Ramos (cell line): Measurements from ENCODE around the gene POU3F3.

ENCODE experiments used
- in situ Hi-C: fragments of 300-500 bp; cut with MboI; formaldehyde crosslinking; loops from one replicate; pipeline ENCODE4 v1.14.3; 2022; ENCODE audit warnings: low sequenced_read_pairs; ENCODE audit not compliant: unreplicated experiment

POU3F3 gene

DNA sequence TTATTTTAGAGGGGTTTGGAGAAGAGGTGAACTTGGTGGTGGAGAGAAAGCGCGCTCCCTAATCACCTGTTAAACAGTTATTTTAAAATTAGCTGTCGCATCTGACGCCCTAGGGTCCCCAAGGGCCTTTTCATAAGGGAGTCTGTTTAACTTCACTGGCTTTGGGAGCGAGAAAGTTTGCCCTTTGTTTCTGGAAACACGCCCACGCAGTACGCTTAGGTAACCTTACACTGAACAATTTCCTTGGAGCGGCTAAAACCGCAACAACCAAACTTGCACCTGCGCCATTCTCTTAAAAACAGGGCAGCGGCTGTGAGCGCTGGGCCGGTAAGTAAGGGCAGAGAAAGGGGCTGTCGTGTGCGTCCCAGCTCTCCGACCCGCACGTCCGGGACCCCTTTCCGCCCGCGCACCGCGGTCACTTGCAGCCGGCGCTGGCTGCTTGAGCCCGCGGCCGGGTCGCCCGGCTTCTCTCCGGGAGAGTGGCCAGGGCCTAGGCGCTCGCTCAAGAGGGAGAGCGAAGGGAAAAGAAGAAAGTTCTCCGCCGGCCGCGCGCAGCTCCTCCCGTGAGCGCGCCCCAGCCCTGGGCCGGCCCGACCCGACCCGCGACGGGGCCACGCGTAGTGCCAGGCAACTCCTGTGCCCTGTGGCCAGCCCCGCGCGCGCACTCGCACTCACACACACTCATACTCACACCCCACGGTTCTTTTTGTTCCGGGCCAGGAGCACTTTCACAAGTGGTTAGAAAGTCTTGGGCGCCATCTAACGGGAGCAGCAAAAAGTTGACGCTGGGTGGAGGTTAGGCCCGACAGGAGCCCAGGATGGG, 19.2 kb downstream of the POU3F3 start:
- in situ Hi-C loops, result no loop called here

DNA sequence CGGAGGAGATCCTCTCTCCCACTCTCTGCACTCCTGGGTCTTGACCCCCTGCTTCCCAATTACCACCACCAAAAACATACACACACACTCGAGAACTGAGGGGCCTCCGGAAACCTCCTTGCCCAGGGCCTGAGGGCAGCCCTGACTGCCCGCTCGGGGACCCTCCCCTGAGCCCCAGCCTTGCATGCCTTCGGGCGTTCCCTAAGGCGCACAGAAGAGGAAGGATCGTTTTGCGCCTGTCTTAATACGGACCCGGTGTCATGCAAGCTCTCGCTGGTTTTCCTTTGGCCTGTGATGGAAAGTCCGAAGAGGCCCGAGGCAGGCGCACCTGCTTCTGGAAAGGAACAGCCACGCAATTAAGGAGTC, 19.8 kb downstream of the POU3F3 start:
- in situ Hi-C loops, result no loop called here

DNA sequence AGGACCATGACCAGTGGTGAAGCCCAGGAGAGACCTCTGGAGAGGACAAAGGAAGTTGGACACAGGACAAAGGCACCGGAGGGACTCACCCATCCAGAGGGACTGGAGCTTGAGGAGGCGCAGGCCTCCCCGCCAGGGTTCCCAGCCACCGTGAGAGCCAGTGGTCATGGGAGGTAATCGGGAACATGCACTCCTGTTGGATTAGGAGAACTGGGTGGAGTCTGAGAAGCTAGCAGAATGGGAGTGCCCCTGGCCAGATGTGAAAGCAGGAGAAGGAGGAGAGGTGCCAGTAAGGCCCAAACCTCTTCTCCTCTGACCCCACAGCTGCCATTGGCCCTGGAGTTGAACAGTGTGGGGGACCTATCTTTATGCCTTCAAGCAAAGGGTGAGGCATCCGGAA, 20.3 kb downstream of the POU3F3 start:
- in situ Hi-C loops, result no loop called here

DNA sequence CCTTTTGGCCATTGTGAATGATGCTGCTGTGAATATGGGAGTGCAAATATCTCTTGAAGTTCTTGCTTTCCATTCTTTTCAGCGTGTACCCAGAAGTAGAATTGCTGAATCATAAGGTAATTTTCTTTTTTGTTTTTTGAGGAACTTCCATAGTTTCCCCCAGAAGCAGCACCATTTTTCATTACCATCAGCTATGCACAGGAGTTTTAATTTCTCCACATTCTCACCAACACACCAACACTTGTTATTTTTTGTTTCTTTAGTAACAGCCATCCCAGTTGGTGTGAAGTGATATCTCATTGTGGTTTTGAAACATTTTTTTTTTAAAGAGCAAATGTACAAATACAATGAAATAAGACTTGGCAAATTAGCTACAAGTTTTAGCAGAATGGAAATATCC, 21.3 kb downstream of the POU3F3 start:
- in situ Hi-C loops, result no loop called here

DNA sequence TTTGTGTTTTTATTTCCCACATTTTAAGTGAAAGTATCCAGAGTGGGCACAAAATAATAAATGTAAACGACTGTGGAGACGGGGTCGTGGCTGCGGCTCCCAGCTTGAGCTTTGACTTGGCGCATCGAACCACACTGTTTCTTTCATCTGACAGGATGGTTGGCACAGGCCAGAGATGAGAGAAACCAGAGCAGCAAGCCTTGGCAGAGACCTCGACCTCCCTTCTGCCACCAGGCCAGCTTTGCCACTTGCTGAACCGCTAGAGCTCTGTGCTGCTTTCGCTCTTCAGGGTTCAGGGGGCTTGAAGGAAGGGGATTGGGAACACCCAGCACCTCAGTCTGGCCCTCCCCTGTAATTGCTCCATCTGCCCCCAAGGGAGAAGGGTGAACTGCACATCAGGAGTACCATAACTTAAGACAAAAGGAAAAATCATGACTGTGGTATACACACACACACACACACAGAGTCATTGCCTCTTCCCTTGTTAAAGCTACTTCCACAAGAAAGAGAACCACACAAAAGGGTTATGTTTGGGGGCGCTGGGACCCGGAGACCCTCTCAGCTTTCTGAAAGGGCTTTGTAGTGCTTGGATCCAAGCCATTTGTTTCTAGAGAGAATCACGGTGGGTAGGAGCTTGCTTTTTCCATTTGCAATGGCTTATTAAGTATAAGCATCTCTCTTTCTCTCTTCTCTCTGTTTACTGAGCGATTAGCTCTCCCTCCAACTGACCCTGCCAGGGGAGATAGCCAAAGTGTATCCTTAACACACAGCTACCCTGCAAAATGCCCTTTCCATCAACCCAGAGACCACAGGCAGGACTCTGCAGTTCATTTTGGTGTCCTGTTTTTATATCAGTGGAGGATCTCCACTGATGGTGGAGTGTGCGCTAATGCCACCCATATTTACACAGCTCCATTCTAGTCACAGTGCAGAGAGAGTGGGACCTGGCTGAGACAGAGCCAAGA, 23.0 kb downstream of the POU3F3 start:
- in situ Hi-C loops, result no loop called here

DNA sequence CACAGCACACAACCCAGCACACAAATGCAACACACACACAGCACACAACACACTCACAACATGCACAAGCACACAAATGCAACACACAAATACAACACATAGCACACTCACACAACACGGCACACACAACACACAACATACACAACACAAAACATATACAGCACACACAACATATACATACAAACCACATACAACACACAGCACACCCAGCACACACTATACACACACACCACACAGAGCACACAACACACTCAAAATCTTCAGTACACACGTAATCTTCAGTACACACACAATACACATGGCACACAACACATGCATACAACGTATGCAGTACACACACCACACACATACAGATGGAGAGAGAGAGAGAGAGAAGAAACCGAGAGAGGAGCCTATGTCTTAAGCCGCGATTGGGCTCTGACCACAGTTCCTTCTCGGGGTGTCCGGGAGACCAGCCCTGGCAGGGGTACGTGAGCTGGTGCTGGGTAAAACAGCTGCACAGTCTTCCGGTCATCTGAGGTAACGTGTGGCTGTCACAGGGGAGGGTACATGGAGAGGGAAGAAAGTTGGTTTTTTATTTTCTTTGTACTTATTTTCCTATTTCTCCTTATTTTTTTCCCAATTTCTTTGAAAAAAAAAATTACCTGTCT, 25.1 kb downstream of the POU3F3 start:
- in situ Hi-C loops, result no loop called here

DNA sequence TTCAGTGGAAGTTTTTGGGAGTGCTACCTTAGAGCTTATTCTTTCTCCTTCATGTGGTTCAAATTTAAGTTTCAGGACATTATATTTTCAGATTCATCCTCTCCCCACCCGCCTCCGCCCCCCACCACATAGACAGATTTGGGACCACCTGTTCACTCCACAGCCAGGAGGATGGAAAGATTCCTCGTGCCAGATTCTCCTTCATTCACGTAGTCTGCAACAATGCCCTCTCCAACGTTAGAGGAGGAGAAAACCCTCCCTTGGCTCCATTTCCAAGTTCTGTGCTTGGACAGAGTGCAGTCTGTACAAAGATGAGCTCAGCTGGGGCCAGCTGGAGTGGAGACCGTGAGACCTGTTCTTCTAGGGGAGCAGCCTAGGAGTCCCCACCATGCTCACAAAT, 26.2 kb downstream of the POU3F3 start:
- in situ Hi-C loops, result no loop called here

DNA sequence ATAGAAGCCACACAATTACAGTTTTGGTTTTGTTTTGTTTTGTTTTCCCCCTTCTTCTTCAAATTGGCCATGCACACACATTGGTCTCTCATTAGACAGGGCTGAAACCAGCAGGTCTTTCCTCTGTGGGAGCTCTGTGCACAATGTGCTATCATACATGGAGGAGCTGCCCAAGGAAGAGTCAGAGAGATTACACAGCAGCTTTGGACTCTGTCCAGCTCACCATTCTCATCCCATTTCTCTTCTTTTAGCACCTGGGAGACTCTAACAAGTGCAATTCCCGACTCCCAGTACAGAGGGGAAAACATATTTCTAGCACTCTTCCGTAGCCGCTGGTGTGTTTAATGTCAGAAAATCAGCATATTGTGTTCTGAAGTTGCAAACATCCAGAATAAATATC, 29.4 kb downstream of the POU3F3 start:
- in situ Hi-C loops, result no loop called here

DNA sequence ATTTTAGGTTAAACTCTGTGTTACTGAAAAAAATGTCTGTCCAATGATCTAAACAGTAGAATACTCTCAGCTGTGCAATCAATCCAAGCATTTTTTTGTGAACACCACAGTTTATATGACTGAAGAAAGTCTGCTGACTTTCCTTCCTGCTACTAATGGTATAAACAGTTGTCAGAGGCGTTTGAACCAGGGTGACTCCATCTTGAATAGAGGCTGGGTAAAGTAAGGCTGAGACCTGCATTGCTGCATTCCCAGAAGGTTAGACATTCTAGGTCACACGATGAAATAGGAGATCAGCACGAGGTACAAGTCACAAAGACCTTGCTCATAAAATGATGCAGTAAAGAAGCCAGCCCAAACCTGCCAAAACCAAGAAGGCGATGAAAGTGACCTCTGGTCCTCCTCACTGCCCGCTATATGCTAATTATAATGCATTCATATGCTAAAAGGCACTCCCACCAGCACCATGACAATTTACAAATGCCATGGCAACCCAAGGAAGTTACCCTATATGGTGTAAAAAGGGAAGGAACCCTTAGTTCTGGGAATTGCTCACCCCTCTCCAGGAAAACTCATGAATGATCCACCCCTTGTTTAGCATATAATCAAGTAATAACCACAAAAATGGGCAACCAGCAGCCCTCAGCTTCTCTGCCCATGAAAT, 31.3 kb downstream of the POU3F3 start:
- in situ Hi-C loops, result no loop called here

DNA sequence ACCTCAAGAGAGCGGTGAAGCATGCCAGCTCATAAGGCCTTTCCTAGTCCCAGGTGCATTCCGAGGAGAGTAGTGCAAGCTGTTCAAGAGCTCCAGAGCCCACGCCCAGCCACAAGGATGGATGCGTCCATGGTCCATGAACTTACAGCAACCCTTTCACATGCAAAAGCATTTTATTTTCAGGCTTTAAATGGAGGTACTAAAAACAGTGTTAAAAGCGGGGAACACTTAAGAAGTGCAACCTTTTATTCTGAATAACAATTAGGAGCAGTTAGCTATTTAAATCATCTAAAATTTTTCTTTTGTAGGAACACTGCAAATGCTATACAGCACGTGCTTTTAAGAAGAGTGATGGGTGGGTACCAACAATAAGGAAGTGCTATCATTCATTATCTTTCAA, 33.8 kb downstream of the POU3F3 start:
- in situ Hi-C loops, result no loop called here

DNA sequence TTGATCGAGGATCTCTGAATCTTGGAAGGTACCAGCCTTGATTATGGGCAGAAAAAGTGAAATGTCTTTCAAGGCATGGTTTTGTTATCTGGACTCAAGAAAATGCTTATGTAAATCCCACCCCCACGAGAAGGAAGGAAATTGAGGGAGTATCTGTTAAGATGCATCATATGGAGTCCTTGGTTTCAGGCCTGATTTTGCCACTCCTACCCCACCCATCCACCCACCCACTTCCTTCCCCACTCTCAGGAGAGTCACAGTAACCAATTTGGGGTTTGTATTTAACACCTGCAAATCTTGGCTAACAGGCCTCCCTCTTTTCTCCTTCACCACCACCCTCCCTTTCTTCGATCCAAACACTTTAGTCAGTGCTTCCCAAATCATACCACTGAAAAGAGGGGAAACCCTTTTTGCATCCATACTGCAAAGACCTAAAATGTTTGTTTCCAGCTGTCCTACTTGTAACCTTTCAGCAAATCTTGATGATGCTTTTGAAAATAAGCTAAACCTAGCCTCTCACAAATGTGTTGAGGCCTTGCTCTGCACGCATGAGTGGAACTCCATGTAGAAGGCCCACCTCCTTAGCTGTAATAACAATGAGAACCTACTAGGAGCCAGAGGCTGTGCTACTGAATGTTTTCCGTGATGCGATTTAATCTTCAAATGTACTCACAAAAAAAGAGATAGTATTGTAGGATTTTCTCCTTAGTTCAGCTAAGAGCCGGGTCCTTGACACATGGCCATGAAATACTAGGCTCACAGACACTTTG, 34.8 kb downstream of the POU3F3 start:
- in situ Hi-C loops, result no loop called here

DNA sequence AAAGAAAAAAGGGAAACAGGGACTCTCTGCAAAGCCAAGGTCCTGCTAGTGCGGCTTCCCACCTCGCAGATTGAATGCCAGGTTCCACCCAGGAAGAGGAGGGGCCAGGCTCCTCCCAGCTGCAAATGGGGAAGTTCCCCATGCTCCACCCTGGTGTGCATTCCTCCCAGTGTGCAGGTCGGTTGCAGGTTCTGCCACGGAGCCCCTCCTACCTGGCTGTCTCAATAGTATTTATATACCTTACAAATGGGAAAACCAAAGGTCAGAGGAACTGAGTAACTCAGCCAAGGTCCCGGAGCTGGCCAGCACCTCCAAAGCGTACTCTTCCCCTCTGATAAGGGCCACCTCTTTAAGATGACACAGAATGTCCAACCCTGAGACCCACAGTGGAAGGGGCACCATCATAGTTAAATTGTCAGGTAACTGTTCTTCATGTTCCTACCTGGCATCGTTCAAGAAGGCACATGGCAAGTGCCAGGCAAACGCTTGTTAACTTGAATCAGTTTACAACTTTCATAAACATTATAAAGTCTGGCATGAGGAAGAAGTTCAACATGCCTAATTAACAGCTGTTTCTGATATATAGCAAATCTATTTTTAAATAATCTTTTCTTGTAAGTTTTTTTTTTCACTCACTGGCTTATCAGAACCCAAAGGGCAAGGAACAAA, 35.5 kb downstream of the POU3F3 start:
- in situ Hi-C loops, result no loop called here

DNA sequence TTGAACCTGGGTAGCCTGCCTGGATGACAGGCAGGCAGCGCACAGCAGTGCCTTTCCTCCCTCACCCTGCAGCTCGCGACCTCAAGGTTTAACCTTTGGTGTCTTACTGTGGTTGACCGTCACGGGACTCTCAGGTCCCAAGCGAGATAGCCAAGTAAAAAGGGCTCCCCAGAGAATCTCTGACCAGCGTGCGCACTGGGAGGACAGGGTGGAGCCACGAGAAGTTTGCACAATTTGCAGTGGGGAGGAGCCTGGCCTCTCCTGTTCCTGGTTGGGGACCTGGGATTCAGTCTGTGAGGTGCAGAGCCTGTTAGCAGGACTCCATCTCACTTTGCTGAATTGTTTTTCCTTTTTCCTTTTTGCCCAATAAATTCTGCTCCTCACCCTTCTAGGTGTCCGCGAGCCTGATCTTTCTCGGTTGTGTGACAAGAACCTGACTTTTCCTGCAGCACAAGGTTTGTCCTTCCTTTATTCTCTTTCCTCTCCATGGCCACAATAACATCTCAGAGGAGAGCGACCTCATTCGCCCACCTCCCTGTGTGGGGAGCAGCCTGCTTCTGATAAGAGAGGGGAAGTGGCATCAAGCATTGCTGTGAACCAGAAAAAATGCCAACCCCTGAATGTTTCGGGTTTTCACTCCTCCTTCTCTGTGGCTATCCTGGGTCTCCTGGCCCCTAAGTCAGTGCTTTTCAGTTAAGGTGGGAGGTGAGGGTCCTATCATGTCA, 36.2 kb downstream of the POU3F3 start:
- in situ Hi-C loops, result no loop called here

DNA sequence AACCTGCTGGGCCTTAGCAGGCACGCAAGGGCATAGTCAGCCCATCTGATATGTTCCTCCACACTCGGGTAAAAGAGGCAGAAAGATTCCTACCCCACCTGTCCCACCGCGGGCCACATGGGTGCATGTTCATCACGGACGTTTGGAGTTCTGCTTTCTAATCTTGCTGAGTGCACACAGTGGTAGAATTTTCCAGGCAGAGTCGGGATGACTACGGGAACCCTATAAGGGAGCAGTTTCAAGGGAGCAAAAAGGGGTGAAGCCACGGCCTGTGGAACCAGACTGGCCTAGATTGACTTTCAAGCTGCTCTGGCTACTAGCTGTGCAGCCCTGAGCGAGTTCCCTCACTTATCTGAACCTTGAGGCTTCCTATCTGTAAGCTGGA, 36.8 kb downstream of the POU3F3 start:
- in situ Hi-C loops, result no loop called here

DNA sequence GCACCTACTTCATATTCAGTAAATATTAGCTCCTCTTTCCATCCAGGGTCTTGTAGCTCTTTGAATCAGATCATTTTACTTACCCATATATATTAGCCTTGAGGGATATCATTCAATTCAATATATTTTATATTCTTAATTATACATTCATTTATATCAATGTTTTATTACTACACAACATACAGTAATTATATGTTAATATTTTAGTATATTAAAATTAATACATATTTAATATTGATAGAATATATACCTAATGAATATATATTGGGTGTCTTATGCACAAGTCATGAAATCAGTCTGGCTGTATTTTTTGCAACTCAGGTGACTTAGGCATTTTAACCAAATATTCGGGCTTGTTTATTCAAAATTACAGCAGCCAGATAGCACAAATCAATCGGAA, 37.2 kb downstream of the POU3F3 start:
- in situ Hi-C loops, result no loop called here

DNA sequence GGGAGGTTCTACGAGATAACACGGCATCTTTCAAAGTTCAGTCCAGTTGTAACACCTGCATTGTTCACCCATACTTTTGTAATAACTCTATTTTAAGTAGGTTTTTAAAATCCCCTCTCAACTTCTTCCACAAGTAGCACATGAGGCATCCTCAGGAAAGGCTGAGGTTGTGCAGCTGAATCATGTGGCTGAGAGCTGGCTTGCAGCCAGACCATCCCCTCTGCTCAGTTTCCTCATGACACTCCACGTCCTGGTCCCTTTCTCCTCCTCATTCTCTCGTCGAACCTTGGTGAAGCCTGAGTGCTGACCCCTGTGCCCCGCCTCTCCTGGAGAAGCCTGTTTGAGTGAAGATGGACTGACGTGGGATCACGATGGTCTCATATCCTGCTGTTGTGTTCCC, 42.5 kb downstream of the POU3F3 start:
- in situ Hi-C loops, result no loop called here

DNA sequence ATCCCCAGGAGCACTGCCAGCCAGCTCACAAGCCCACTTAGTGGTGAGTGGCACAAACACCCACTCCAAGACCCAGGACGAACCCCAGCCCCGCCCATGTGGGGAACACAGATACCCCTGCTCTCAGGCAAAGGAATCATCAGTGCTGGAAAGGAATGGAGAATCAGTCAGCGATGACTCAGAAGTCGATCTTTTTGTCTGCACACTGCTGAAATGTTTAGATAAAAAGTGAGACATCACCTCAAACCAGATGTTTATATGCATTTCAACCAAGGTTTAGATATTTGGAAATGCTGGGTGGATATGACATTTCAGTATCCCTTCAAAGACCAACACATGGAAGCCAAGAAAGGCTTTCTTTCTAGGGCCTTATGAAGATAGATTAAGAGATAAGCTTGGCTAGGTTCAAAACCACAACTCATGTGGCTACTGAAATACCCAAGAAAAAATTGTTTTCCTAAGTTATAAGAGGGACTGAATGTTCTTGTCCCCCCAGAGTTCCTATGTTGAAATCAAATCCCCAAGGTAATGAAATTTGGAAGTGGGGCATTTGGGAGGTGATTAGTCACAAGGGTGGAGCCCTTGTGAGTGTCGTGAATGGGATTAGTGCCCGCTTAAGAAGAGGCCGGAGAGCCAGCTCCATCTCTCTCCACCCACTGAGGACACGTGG, 43.7 kb downstream of the POU3F3 start:
- in situ Hi-C loops, result no loop called here

DNA sequence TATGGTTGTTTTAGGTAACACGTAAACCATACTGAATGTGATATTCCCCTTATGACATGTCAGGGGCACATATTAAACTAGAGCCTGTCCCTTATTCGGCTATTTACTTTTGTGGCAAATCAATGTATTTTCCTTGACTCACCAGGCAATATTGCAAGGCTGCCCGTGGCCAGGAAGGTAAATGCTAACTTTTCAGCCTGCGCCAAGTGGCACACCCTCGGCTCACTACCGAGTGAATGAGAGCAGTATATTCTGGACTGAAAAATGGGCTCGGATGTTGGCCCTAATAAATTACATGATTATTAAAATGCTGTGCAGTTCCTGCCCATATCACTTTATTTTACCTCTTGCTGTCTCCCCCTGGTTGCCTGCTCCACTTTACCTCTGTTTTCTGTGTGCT, 46.7 kb downstream of the POU3F3 start:
- in situ Hi-C loops, result no loop called here
